GM23248 (cell line): ENCODE results near the gene CYP11A1. TPM values are rescaled to one million over a fixed set of nuclear protein-coding genes. Genes with fewer than 3 reads are reported as not detected.

Source experiments
- DNase-seq: peaks from one replicate; pipeline ENCODE4 v3.0.0-alpha.2; 2015
- H2AFZ ChIP-seq: fragments of 200-600 bp; sonication (generic); 2 replicates; pipeline ENCODE4 v1.6.1; 2016; ENCODE audit warnings: antibody characterized with exemption
- H3F3A ChIP-seq: fragments of 200-600 bp; sonication (generic); 2 replicates; pipeline ENCODE4 v1.6.1; 2016; ENCODE audit warnings: mild to moderate bottlenecking, antibody characterized with exemption, mixed run types; ENCODE audit not compliant: insufficient read depth
- H3K27ac ChIP-seq: fragments of 200-600 bp; sonication (generic); 2 replicates; pipeline ENCODE4 v1.5.1; 2016; ENCODE audit warnings: mild to moderate bottlenecking
- H3K27me3 ChIP-seq: fragments of 200-600 bp; sonication (generic); replicated peaks from 2 replicates; pipeline ENCODE4 v1.6.1; 2016; ENCODE audit warnings: mild to moderate bottlenecking; ENCODE audit not compliant: insufficient read depth
- H3K36me3 ChIP-seq: fragments of 200-600 bp; sonication (generic); 2 replicates; pipeline ENCODE4 v1.6.1; 2016; ENCODE audit warnings: low read depth, mild to moderate bottlenecking
- H3K4me1 ChIP-seq: fragments of 200-600 bp; sonication (generic); 2 replicates; pipeline ENCODE4 v1.6.1; 2016; ENCODE audit warnings: mild to moderate bottlenecking; ENCODE audit not compliant: insufficient read depth
- H3K4me2 ChIP-seq: fragments of 200-600 bp; sonication (generic); one replicate; pipeline ENCODE4 v1.6.1; 2016; ENCODE audit warnings: mild to moderate bottlenecking; ENCODE audit not compliant: unreplicated experiment
- H3K4me3 ChIP-seq: fragments of 200-600 bp; sonication (generic); 2 replicates; pipeline ENCODE4 v1.5.1; 2016; ENCODE audit warnings: mild to moderate bottlenecking
- H3K79me2 ChIP-seq: fragments of 200-600 bp; sonication (generic); 2 replicates; pipeline ENCODE4 v1.6.1; 2016; ENCODE audit warnings: mild to moderate bottlenecking; ENCODE audit not compliant: insufficient read depth
- H3K9ac ChIP-seq: fragments of 200-600 bp; sonication (generic); 2 replicates; pipeline ENCODE4 v1.6.1; 2016; ENCODE audit warnings: mild to moderate bottlenecking
- H3K9me2 ChIP-seq: fragments of 200-600 bp; sonication (generic); 2 replicates; pipeline ENCODE4 v1.6.1; 2016; ENCODE audit warnings: mixed run types, mild to moderate bottlenecking, moderate library complexity; ENCODE audit not compliant: insufficient read depth
- H3K9me3 ChIP-seq: fragments of 200-600 bp; sonication (generic); one replicate; pipeline ENCODE4 v1.6.1; 2017; ENCODE audit warnings: low read depth
- H4K20me1 ChIP-seq: fragments of 200-600 bp; sonication (generic); 2 replicates; pipeline ENCODE4 v1.6.0; 2016; ENCODE audit not compliant: insufficient read depth
- EZH2 ChIP-seq: fragments of 200-600 bp; sonication (generic); IDR thresholded peaks from 2 replicates; pipeline ENCODE4 v1.6.1; 2018; ENCODE audit warnings: antibody characterized with exemption, mild to moderate bottlenecking; ENCODE audit not compliant: insufficient read depth, poor library complexity, severe bottlenecking
- EZH2phosphoT487 ChIP-seq: fragments of 200-600 bp; sonication (generic); IDR thresholded peaks from 2 replicates; pipeline ENCODE4 v1.6.1; 2018; ENCODE audit warnings: antibody characterized with exemption, moderate library complexity, mild to moderate bottlenecking, low read depth; ENCODE audit not compliant: insufficient read depth
- WGBS, 2 experiments: methylation state at CpG; one replicate each; pipeline ENCODE4 v1.1.6; 2015 to 2017; ENCODE audit warnings: low lambda C conversion rate in 2 of 2, low coverage in 1 of 2; ENCODE audit errors: missing lambda C conversion rate in 2 of 2; 5-methylcytosine and 5-hydroxymethylcytosine counted together
- in situ Hi-C: fragments of 300-500 bp; cut with MboI; formaldehyde crosslinking; loops from 2 replicates; pipeline ENCODE4 v1.15.0; 2020
- polyA plus RNA-seq: library from polyadenylated mRNA; unstranded; fragments of >200 nt; fragmentation: Nextera tagmentation; extraction: Ambion mirVana; gene quantifications from 2 replicates; pipeline ENCODE4 v1.2.1, GENCODE V29; 2016
- total RNA-seq: library from RNA; depleted of rRNA; stranded (reverse); fragments of >200 nt; shearing (Covaris generic); gene quantifications from 2 replicates; pipeline ENCODE4 v1.2.3, GENCODE V29; 2014

Gene CYP11A1
- total and polyA plus RNA-seq, 2 experiments from 2014 or later = 0.32 to 1.2 TPM

DNA sequence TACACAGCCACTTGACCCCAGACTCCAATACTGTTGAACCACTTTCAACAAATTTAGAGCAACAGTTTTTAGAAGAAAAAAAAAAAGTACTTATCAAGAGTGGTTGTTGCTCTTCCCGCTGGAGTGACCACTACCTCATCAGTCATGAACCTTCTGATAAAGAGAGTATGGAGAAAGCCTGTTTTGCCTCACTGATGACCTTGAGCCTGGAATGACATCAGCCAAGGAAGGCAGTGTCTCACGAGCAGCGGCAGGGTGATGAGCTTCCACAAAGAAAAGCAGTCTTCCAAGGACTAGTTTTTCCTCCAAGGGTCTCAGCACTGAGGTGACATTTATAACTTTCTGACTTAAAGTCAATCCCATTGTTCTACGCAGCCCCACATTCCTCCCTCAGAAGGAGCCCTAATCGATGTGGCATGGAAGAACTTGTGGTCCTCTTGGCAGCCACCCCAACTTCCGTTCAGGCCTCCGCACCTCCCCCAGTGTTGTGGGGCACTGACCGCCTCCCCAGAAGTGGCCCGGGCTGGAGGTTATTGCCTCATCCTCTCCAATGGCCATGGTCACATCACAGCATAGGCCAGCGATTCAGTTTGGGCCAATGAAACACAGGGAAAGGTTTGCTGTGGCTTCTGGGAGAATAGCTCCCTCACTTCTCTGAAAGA, 1.8 kb upstream of the CYP11A1 start:
- Histone ChIP-seq H3F3A (no peaks in the 10 kb centered on the region), H2AFZ (no peak overlapping the region), H3K4me3 (no peak overlapping the region), H3K9ac (no peak overlapping the region), H3K4me2 (no peak overlapping the region), H4K20me1 (no peaks in the 10 kb centered on the region), H3K4me1 (no peaks in the 10 kb centered on the region), H3K79me2 (no peaks in the 10 kb centered on the region), H3K27me3 (no peaks in the 10 kb centered on the region), H3K36me3 (no peaks in the 10 kb centered on the region), H3K9me3 (no peaks in the 10 kb centered on the region), H3K27ac (no peak overlapping the region), H3K9me2 (no peaks in the 10 kb centered on the region)
- TF ChIP-seq EZH2 (no peak), EZH2phosphoT487 (no peak)
- WGBS, 2 experiments = 62 to 67% methylated on average over 10 of the region's 10 CpGs
- in situ Hi-C loops = no loop called here
- no peak for DNase-seq

DNA sequence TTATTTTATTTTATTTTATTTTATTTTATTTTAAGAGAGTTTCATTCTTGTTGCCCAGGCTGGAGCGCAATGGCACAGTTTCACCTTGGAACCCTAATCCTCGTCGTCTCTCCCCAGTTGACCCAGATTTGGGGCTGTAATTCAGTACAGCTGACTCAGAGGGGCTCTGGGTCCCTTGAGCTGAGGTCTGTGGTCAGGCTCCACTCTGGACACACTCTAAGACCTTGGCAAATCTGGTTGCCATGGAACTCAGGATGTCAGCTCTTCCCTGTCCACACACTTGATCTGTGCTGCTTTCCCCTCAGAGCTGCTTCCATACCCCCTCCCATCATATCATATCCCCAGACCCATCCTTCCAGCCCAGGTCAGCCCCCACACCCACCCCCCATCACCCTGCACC, 675 bp upstream of the CYP11A1 start:
- Histone ChIP-seq H3F3A (no peaks in the 10 kb centered on the region), H3K4me1 (no peaks in the 10 kb centered on the region), H2AFZ (no peak overlapping the region), H3K9ac (no peak overlapping the region), H3K9me2 (no peaks in the 10 kb centered on the region), H3K27me3 (no peaks in the 10 kb centered on the region), H3K9me3 (no peaks in the 10 kb centered on the region), H3K27ac (no peak overlapping the region), H3K36me3 (no peaks in the 10 kb centered on the region), H3K4me3 (no peak overlapping the region), H4K20me1 (no peaks in the 10 kb centered on the region), H3K4me2 (no peak overlapping the region), H3K79me2 (no peaks in the 10 kb centered on the region)
- DNase-seq = no peak
- TF ChIP-seq EZH2phosphoT487 (no peak), EZH2 (no peak)
- in situ Hi-C loops = no loop called here
- 96 to 98% methylated on average over 3 of the region's 3 CpGs for WGBS, 2 experiments

DNA sequence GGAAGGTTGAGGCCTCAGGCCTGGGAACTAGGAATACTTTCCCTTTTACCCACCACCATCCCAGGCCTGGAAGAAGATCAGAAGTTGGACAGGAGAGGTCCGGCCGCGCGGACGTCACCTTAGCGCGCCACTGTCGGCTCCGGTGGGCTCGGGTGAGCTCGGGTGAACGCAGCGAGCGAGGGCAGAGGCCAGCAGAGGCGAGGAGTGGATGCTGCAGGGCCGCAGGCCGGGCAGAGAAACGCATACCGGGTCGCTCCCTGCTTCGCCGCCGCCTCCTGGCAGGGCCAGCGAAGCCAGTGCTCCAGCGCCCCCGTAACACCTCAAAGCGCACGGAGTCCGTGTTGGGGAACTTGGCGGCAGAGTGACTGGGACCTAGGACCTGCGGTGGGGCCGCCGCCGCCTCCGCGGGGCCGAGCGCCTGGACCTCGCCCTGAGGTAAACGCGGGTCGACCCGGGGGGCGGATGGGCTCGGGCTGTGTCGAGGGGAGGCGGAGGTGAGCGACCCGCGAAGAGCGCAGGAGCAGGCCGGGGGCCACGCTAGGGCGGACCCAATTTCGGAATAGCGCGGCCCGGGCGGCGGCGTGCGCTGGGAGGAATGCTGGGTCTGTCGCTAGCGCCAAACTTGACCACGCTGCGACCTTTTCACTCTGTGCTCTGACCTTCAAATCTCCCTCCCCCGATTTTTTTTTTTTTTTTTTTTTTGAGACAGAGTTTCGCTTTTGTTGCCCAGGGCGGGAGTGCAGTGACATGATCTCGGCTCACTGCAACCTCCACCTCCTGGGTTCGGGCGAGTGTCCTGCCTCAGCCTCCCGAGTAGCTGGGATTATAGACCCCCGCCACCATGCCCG, 1.6 kb downstream of the CYP11A1 start:
- in situ Hi-C loops = no loop called here
- Histone ChIP-seq H3K4me1 (0 out of 2 replicates have a peak, but pooled peaks cover 3% of the 10 kb centered on the region), H3K9me2 (no peaks in the 10 kb centered on the region), H2AFZ (peak overlapping the region; percentile 98), H3K27me3 (no peaks in the 10 kb centered on the region), H3K79me2 (no peaks in the 10 kb centered on the region), H3K4me2 (peak overlapping the region; percentile 80), H4K20me1 (no peaks in the 10 kb centered on the region), H3K9ac (peak overlapping the region; percentile 87), H3K27ac (no peak overlapping the region), H3K4me3 (peak overlapping the region; percentile 75), H3K36me3 (no peaks in the 10 kb centered on the region), H3F3A (no peaks in the 10 kb centered on the region; the same call in 1 of the 2 replicates), H3K9me3 (no peaks in the 10 kb centered on the region)
- no peak for TF ChIP-seq EZH2
- no peak for TF ChIP-seq EZH2phosphoT487
- peak; percentile 88 for DNase-seq
- 4 to 5% methylated on average over 68 to 75 of the region's 75 CpGs for WGBS, 2 experiments

DNA sequence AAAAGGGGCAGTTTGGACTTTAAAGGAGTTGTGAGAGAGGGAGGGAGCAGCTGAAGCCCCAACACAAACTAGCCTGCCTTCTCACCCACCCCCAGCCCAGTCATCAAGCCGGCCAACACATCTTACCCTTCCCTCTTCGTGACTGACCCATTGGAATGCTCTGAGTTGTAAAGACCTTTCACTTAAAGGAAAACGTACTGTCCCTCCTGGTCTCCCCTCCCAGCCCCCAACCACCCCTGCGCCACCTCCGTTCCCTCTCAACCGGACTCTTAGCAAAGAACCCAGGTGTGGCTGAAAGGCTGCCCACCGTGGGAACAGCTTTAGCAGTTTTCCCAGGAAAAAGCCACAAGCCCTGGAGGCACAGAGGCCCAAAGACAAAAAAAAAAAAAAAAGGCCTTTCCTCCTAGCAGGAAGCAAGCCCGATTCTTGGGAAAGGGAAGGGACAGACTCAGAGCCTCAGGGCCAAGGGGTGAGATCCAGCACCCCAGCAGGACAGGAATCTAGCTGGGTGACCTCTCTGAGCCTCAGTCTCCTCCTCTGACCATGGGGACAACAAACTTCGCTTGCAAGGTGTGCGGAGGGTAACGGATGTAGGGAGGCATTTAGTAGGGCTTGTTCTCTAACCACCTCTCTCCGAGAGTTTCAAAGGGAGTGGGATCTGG, 2.4 kb downstream of the CYP11A1 start:
- in situ Hi-C loops = no loop called here
- 0 out of 2 replicates have a peak, but pooled peaks cover 5% of the 10 kb centered on the region for H3K4me1 ChIP-seq
- no peaks in the 10 kb centered on the region for H3K79me2 ChIP-seq
- H3K9me3 ChIP-seq = no peaks in the 10 kb centered on the region
- peak overlapping the region; percentile 80 for H3K4me2 ChIP-seq
- WGBS, 2 experiments = 47 to 73% methylated on average over 7 to 12 of the region's 12 CpGs
- TF ChIP-seq EZH2phosphoT487 (no peak), EZH2 (no peak)
- H3K27ac ChIP-seq = no peak overlapping the region
- no peaks in the 10 kb centered on the region for H3K36me3 ChIP-seq
- H3K27me3 ChIP-seq = no peaks in the 10 kb centered on the region
- no peaks in the 10 kb centered on the region; the same call in 1 of the 2 replicates for H3F3A ChIP-seq
- H4K20me1 ChIP-seq = no peaks in the 10 kb centered on the region
- DNase-seq = no peak
- H3K9ac ChIP-seq = peak overlapping the region; percentile 87
- no peaks in the 10 kb centered on the region for H3K9me2 ChIP-seq
- peak overlapping the region; percentile 75 for H3K4me3 ChIP-seq
- peak overlapping the region; percentile 98 for H2AFZ ChIP-seq
